Astrocyte of the spinal cord (primary cell): ENCODE measurements around the gene ITGB5.

ENCODE experiments used
- DNase-seq: peaks from one replicate; pipeline ENCODE4 v3.0.0; 2011; ENCODE audit warnings: low read depth, low spot score
- H3K4me3 ChIP-seq: 2 replicates; pipeline ENCODE4 v1.5.1; 2011; ENCODE audit warnings: low read depth, mild to moderate bottlenecking, low read length, moderate library complexity
- CTCF ChIP-seq: IDR thresholded peaks from 2 replicates; pipeline ENCODE4 v1.5.1; 2012; ENCODE audit warnings: low read depth, mild to moderate bottlenecking, low read length, inconsistent platforms
- in situ Hi-C: cut with HindIII; loops from 2 replicates; pipeline ENCODE4 v1.10.0; 2017; ENCODE audit warnings: low sequenced_read_pairs

Gene ITGB5

DNA sequence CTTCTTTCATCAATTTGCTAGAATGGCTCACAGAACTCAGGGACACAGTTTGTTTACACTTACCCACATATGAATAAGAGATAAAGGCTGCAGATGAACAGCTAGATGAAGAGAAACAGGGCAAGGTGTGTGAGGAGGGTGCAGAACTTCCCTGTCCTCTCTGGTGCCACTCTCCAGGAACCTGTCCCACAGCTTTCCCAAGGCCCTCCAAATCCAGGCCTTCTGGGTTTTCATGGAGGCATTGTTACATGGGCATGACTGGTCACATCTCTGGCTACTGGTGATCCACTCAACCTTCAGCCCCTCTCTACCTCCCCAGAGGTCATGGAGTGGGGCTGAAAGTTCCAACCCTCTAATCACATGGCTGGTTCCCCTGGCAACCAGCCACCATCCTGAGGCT, 73.6 kb downstream of the ITGB5 start:
- no peak for DNase-seq
- H3K4me3 ChIP-seq: no peak overlapping the region
- TF ChIP-seq CTCF: no peak
- in situ Hi-C loops: no loop called here

- peak; percentile 96 for DNase-seq
- in situ Hi-C loops: no loop called here
- H3K4me3 ChIP-seq: no peak overlapping the region
- no peak for TF ChIP-seq CTCF
These were observed 74.6 kb downstream of the ITGB5 start for GRCh38 chr3:124812291-124813265.

- in situ Hi-C loops: no loop called here
- DNase-seq: peak; percentile 73
These were observed 75.7 kb downstream of the ITGB5 start for GRCh38 chr3:124811436-124811835.

GRCh38 chr3:124810970-124811369, 76.2 kb downstream of the ITGB5 start:
- H3K4me3 ChIP-seq: no peak overlapping the region
- in situ Hi-C loops: no loop called here
- DNase-seq: no peak
- no peak for TF ChIP-seq CTCF

More at GRCh38 chr3:124811436-124811835, 75.7 kb downstream of the ITGB5 start:
- no peak overlapping the region for H3K4me3 ChIP-seq
- no peak for TF ChIP-seq CTCF

GRCh38 chr3:124809039-124809438, 78.1 kb downstream of the ITGB5 start:
- TF ChIP-seq CTCF: no peak
- in situ Hi-C loops: no loop called here
- no peak for DNase-seq
- no peak overlapping the region for H3K4me3 ChIP-seq

DNA sequence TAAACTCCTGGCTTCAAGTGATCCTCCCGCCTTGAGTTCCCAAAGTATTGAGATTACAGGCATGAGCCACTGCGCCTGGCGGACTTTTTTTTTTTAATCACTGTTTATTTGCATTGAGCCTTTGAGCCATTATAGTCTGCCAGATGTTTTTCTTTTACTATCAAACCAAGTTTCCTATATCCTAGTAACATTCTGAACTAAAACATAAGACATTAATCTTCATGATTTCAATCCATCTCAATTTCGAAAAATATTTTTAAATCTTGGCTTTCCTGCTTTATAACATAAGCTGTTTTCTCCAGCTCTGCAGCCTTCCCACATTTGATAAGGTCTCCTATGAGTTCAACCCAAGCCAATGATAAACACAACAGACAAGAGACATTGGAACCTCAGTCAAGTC, 81.5 kb downstream of the ITGB5 start:
- in situ Hi-C loops: no loop called here
- no peak overlapping the region for H3K4me3 ChIP-seq
- no peak for TF ChIP-seq CTCF
- DNase-seq: no peak
